Measurements from ENCODE around the gene SLC35D3.

Gene SLC35D3

DNA sequence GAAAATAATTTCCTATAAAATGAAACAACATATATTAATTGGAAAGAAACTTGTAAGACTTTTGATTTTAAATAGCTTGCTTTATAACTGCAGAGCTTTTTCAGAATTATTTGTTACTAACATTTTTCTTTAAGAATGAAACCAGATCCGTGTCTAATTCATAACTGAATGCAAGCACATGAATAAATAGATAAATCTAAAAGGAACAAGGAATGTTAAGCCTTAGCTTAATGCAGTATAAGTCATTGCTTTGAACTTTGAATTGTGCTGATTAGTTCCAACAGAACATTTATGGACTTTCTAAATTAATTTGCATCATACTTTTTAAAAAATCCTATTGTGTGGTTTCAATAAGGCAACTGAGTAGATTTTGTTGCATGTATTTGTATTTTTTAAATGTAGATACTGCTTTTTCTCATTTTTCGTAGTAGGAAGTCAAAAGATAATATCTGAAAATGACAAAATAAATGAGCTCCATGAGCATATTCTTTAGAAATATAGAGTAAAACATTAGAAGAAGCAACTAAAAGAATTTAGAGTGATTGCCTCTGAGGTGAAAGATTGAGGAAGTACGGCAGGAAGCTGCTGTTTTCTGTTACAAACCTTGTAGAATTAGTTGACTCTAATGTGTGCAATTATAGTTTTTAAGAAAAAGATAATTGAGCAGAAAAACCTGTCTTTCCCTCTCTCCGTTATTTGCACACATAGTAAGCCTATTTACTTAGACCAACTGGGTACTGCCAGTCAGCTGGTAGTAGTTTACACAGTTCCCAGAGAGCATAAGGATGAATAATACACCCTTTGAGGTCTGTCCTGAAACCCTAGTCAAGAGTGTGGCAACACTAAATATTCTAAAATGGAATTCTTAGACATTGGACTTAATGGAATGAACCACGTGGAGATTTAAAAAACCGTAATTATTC lies 32.6 kb upstream of the SLC35D3 start:
- H3K4me3 Mint-ChIP-seq = no peak overlapping the region

GRCh38 chr6:136890194-136890839 lies 31.8 kb upstream of the SLC35D3 start:
- Mint-ChIP-seq H3K36me3 (ENCODE audit: low read depth) (no peaks in the 10 kb centered on the region), H3K4me1 (peaks cover 13% of the 10 kb centered on the region), H3K27me3 (ENCODE audit: low read depth, poor library complexity) (peaks cover 3% of the 10 kb centered on the region), H3K27ac (peak overlapping the region; percentile 38), H3K9me3 (no peaks in the 10 kb centered on the region), H3K4me3 (no peak overlapping the region)
- no peak for TF ChIP-seq CTCF (IDR thresholded peaks at IDR 0.05)
- no peak for DNase-seq

More for the DNA sequence above, 32.6 kb upstream of the SLC35D3 start:
- no peak overlapping the region for H3K27ac Mint-ChIP-seq
- no peak for TF ChIP-seq CTCF (IDR thresholded peaks at IDR 0.05)
- peaks cover 13% of the 10 kb centered on the region for H3K4me1 Mint-ChIP-seq
- H3K27me3 Mint-ChIP-seq (ENCODE audit: low read depth, poor library complexity) = peaks cover 3% of the 10 kb centered on the region
- DNase-seq = no peak
- no peaks in the 10 kb centered on the region for H3K36me3 Mint-ChIP-seq (ENCODE audit: low read depth)
- H3K9me3 Mint-ChIP-seq = no peaks in the 10 kb centered on the region

- peaks cover 13% of the 10 kb centered on the region for H3K4me1 Mint-ChIP-seq
- H3K9me3 Mint-ChIP-seq = no peaks in the 10 kb centered on the region
- no peak for DNase-seq
- no peak for TF ChIP-seq CTCF (IDR thresholded peaks at IDR 0.05)
- no peak overlapping the region for H3K4me3 Mint-ChIP-seq
- no peaks in the 10 kb centered on the region for H3K36me3 Mint-ChIP-seq (ENCODE audit: low read depth)
- no peak overlapping the region for H3K27ac Mint-ChIP-seq
- H3K27me3 Mint-ChIP-seq (ENCODE audit: low read depth, poor library complexity) = peaks cover 1% of the 10 kb centered on the region
Measured at GRCh38 chr6:136890986-136891385, 31.1 kb upstream of the SLC35D3 start.

DNA sequence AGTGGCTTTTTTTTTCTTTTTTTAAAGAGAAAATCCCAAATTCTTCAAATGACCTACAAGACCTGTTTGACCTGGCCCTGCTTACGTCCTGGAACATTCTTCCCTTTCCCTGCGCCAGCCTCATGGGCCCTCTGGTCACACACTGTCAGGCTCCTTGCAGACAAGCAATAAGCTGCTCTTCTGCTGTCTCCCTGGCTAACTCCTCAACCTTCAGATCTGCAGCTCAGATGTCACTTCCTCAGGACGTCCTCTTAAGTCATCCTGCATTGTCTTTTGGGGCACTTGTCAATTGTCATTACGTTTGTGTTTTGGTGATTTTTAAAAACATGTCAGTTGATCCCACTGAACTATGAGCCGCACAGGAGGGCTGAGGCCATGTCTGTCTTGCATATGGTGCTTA lies 28.9 kb upstream of the SLC35D3 start:
- TF ChIP-seq CTCF (IDR thresholded peaks at IDR 0.05) = no peak
- no peak for DNase-seq
- Mint-ChIP-seq H3K27me3 (ENCODE audit: low read depth, poor library complexity) (no peaks in the 10 kb centered on the region), H3K4me3 (no peak overlapping the region), H3K9me3 (no peaks in the 10 kb centered on the region), H3K36me3 (ENCODE audit: low read depth) (peaks cover 2% of the 10 kb centered on the region), H3K4me1 (peaks cover 6% of the 10 kb centered on the region), H3K27ac (no peak overlapping the region)

- H3K36me3 Mint-ChIP-seq (ENCODE audit: low read depth) = peaks cover 13% of the 10 kb centered on the region
- no peak overlapping the region for H3K4me3 Mint-ChIP-seq
- DNase-seq = no peak
- TF ChIP-seq CTCF (IDR thresholded peaks at IDR 0.05) = no peak
- no peaks in the 10 kb centered on the region for H3K27me3 Mint-ChIP-seq (ENCODE audit: low read depth, poor library complexity)
- H3K27ac Mint-ChIP-seq = no peak overlapping the region
- H3K4me1 Mint-ChIP-seq = no peaks in the 10 kb centered on the region
- no peaks in the 10 kb centered on the region for H3K9me3 Mint-ChIP-seq
Measured at GRCh38 chr6:136895901-136896300, 26.2 kb upstream of the SLC35D3 start.

Data from nephron progenitor cell (in vitro differentiated cells).